ENCODE results near the gene STOML2. TPM values are rescaled to one million over a fixed set of nuclear protein-coding genes. Genes with fewer than 3 reads are reported as not detected.

The STOML2 gene
- total RNA-seq, 1 experiment from 2014 or later, result 192 TPM

- no peak overlapping the region for H3K23ac ChIP-seq (ENCODE audit: insufficient read length, low read depth, low read length)
- no peak overlapping the region for H4K8ac ChIP-seq (replicated peaks; ENCODE audit: insufficient read length, low read depth, low read length)
- WGBS (ENCODE audit: extremely low coverage, insufficient read length, low lambda C conversion rate), result no CpG with 5 or more reads among the region's 9 CpGs
- H3K79me1 ChIP-seq (ENCODE audit: insufficient read depth, low read depth, low read length, poor library complexity, severe bottlenecking), result no peaks in the 10 kb centered on the region
- no peak overlapping the region for H2BK5ac ChIP-seq (ENCODE audit: insufficient read length, low read length)
- H4K91ac ChIP-seq (ENCODE audit: insufficient read length, low read depth, low read length), result no peak overlapping the region
- 0 out of 2 replicates have a peak, but pooled peaks cover 2% of the 10 kb centered on the region for H3K27me3 ChIP-seq (ENCODE audit: insufficient read depth, low read length)
- no peak overlapping the region for H3T11ph ChIP-seq (ENCODE audit: low read length)
- no peak overlapping the region for H3K4me2 ChIP-seq (ENCODE audit: insufficient read depth, insufficient read length, low read length)
- Mint-ChIP-seq H3K27me3 (ENCODE audit: low read depth) (no peaks in the 10 kb centered on the region), H3K27ac (0 out of 7 replicates have a peak overlapping the region, but pooled peaks of 1 of the 3 experiments have one; percentile 12), H3K36me3 (ENCODE audit: insufficient read depth in 1 of 3, low read depth in 3 of 3) (peaks cover 64 to 97% (median 85%) of the 10 kb centered on the region in 3 experiments), H3K9me3 (no peaks in the 10 kb centered on the region), H3K4me3 (no peak overlapping the region), H3K4me1 (no peaks in the 10 kb centered on the region)
- no peak overlapping the region for H2BK120ac ChIP-seq (ENCODE audit: low read depth, low read length, poor library complexity, severe bottlenecking)
- H2BK15ac ChIP-seq (ENCODE audit: low read depth, low read length), result no peak overlapping the region
- H3K4ac ChIP-seq (ENCODE audit: low read depth, low read length), result no peak overlapping the region
- H2AK5ac ChIP-seq (ENCODE audit: insufficient read length, low read length), result no peak overlapping the region
- no peak overlapping the region for H2BK20ac ChIP-seq (ENCODE audit: low read depth, low read length, poor library complexity, severe bottlenecking)
- no peaks in the 10 kb centered on the region for H4K20me1 ChIP-seq (ENCODE audit: control insufficient read depth, insufficient read depth, insufficient read length)
- no peaks in the 10 kb centered on the region for H3K4me1 ChIP-seq (ENCODE audit: insufficient read depth, low read length)
- H3K23me2 ChIP-seq (ENCODE audit: insufficient read length, low read depth, low read length, poor library complexity, severe bottlenecking), result no peaks in the 10 kb centered on the region
- no peaks in the 10 kb centered on the region for H3K9me3 ChIP-seq (ENCODE audit: control insufficient read depth, low read depth, low read length)
- H2AFZ ChIP-seq (ENCODE audit: low read length), result no peak overlapping the region
- H3K18ac ChIP-seq (ENCODE audit: insufficient read length, low read depth, low read length), result no peak overlapping the region
- H3K27ac ChIP-seq (ENCODE audit: insufficient read length, low read depth, low read length), result no peak overlapping the region
- H3K9ac ChIP-seq (ENCODE audit: extremely low read depth, insufficient read length, low read length), result no peak overlapping the region
- no peak for TF ChIP-seq CTCF (conservative IDR thresholded peaks at IDR 0.05)
- no peak overlapping the region for H3K56ac ChIP-seq (ENCODE audit: insufficient read length, low read depth, low read length)
- no peak overlapping the region for H4K5ac ChIP-seq (ENCODE audit: insufficient read length, low read depth, low read length)
- no peak overlapping the region for H2BK12ac ChIP-seq (ENCODE audit: insufficient read length, low read depth, low read length)
- DNase-seq, result no peak
- no peaks in the 10 kb centered on the region for H3K79me2 ChIP-seq (ENCODE audit: insufficient read depth, low read length)
- no peak overlapping the region for H3K14ac ChIP-seq (ENCODE audit: insufficient read depth, low read length)
Observed at GRCh38 chr9:35056571-35057270, 46.2 kb downstream of the STOML2 start.

Data from H9 (cell line).